RCC 7860 (cell line): ENCODE measurements around the gene CERT1.
"Not testable (repeated sequence)": the region's sequence is repeated elsewhere in the genome, so short reads cannot be mapped to it uniquely, and the experiment has no call there.

ENCODE experiments used
- DNase-seq: peaks from one replicate; pipeline ENCODE4 v3.0.0-alpha.2; 2015; ENCODE audit warnings: low spot score
- FAIRE-seq: peaks from 2 replicates; lab custom pipeline; 2012; peaks lifted over from hg19 to GRCh38; lab: Jason Lieb, UNC

CERT1 gene

GRCh38 chr5:75524071-75524470 is 12.6 kb upstream of the CERT1 start:
- no peak for DNase-seq
- no peak for FAIRE-seq

- DNase-seq = no peak
These were observed 11.8 kb upstream of the CERT1 start for GRCh38 chr5:75523275-75523674.

GRCh38 chr5:75522542-75522941 is 11.1 kb upstream of the CERT1 start:
- no peak for DNase-seq
- no peak for FAIRE-seq

More at GRCh38 chr5:75523275-75523674, 11.8 kb upstream of the CERT1 start:
- FAIRE-seq = no peak

- DNase-seq (no peak), FAIRE-seq (no peak)
These were observed 10.6 kb upstream of the CERT1 start for GRCh38 chr5:75522025-75522424.

GRCh38 chr5:75521195-75521594 is 9.8 kb upstream of the CERT1 start:
- DNase-seq (no peak), FAIRE-seq (no peak)

- DNase-seq (no peak), FAIRE-seq (no peak)
These were observed 8.3 kb upstream of the CERT1 start for GRCh38 chr5:75519761-75520160.

- no peak for DNase-seq
- no peak for FAIRE-seq
These were observed 2.9 kb upstream of the CERT1 start for GRCh38 chr5:75514323-75514722.

GRCh38 chr5:75513841-75514240 is 2.4 kb upstream of the CERT1 start:
- DNase-seq (no peak), FAIRE-seq (no peak)

GRCh38 chr5:75512383-75513074 is 1.1 kb upstream of the CERT1 start:
- DNase-seq (no peak), FAIRE-seq (no peak)

GRCh38 chr5:75510836-75511434 is 494 bp downstream of the CERT1 start:
- FAIRE-seq = no peak

GRCh38 chr5:75510417-75510835 is 1.0 kb downstream of the CERT1 start:
- DNase-seq (no peak), FAIRE-seq (no peak)

More at GRCh38 chr5:75510836-75511434, 494 bp downstream of the CERT1 start:
- DNase-seq = no peak

- no peak for FAIRE-seq
- no peak for DNase-seq
These were observed 1.5 kb downstream of the CERT1 start for GRCh38 chr5:75509956-75510355.

- no peak for FAIRE-seq
These were observed 1.9 kb downstream of the CERT1 start for GRCh38 chr5:75509546-75509945.

GRCh38 chr5:75507841-75508240 is 3.6 kb downstream of the CERT1 start:
- DNase-seq (no peak), FAIRE-seq (no peak)

More at GRCh38 chr5:75509546-75509945, 1.9 kb downstream of the CERT1 start:
- no peak for DNase-seq

- not testable (repeated sequence) for FAIRE-seq, DNase-seq
These were observed 6.3 kb downstream of the CERT1 start for GRCh38 chr5:75505112-75505511.

- not testable (repeated sequence) for FAIRE-seq, DNase-seq
These were observed 12.6 kb downstream of the CERT1 start for GRCh38 chr5:75498875-75499274.

GRCh38 chr5:75498208-75498777 is 13.1 kb downstream of the CERT1 start:
- DNase-seq = no peak
- no peak for FAIRE-seq

GRCh38 chr5:75496026-75496425 is 15.4 kb downstream of the CERT1 start:
- DNase-seq = no peak
- no peak for FAIRE-seq

GRCh38 chr5:75491621-75492020 is 19.8 kb downstream of the CERT1 start:
- DNase-seq (no peak), FAIRE-seq (no peak)

- not testable (repeated sequence) for FAIRE-seq, DNase-seq
These were observed 21.6 kb downstream of the CERT1 start for GRCh38 chr5:75489847-75490246.

- DNase-seq (no peak), FAIRE-seq (no peak)
These were observed 26.8 kb downstream of the CERT1 start for GRCh38 chr5:75484605-75485004.

- FAIRE-seq (no peak), DNase-seq (no peak)
These were observed 28.9 kb downstream of the CERT1 start for GRCh38 chr5:75482482-75482881.
